Thymus (tissue), 11 donors: Measurements from ENCODE around the gene PDSS2. TPM values are rescaled to one million over a fixed set of nuclear protein-coding genes. Genes with fewer than 3 reads are reported as not detected.
"Not testable (repeated sequence)": the region's sequence is repeated elsewhere in the genome, so short reads cannot be mapped to it uniquely, and the experiment has no call there.

ENCODE experiments used
- DNase-seq, 9 donors: peaks; one replicate each; pipeline ENCODE4 v3.0.0-alpha.2; 2013; ENCODE audit warnings: low spot score in 9 of 9, low read depth in 6 of 9, missing footprints in 1 of 9
- H3K27ac ChIP-seq, 2 donors: one replicate each; pipeline ENCODE4 v1.5.1; 2013; ENCODE audit warnings: control low read depth in 1 of 2, low read depth in 1 of 2, low read length in 1 of 2, mild to moderate bottlenecking in 1 of 2, moderate library complexity in 1 of 2
- H3K27me3 ChIP-seq, 2 donors: one replicate each; pipeline ENCODE4 v1.5.1; 2013; ENCODE audit warnings: low read length in 1 of 2; ENCODE audit not compliant: control insufficient read depth in 2 of 2, insufficient read depth in 1 of 2
- H3K36me3 ChIP-seq, 2 donors: one replicate each; pipeline ENCODE4 v1.5.1; 2013; ENCODE audit warnings: low read length in 1 of 2, mild to moderate bottlenecking in 1 of 2, moderate library complexity in 1 of 2; ENCODE audit not compliant: control insufficient read depth in 2 of 2, insufficient read depth in 2 of 2
- H3K4me1 ChIP-seq, 2 donors: one replicate each; pipeline ENCODE4 v1.5.1; 2013; ENCODE audit warnings: low read length in 2 of 2; ENCODE audit not compliant: control insufficient read depth in 2 of 2, insufficient read depth in 2 of 2
- H3K4me3 ChIP-seq, 2 donors: one replicate each; pipeline ENCODE4 v1.5.1; 2013; ENCODE audit warnings: low read length in 2 of 2, control low read depth in 1 of 2, mild to moderate bottlenecking in 1 of 2
- H3K9me3 ChIP-seq, 2 donors: one replicate each; pipeline ENCODE4 v1.5.1; 2013; ENCODE audit warnings: low read length in 1 of 2, mild to moderate bottlenecking in 1 of 2; ENCODE audit not compliant: control insufficient read depth in 2 of 2, insufficient read depth in 1 of 2
- WGBS: extraction: QIAGEN DNeasy Blood & Tissue Kit; methylation state at CpG from one replicate; pipeline ENCODE4 v1.1.7; 2013; 5-methylcytosine and 5-hydroxymethylcytosine counted together
- polyA plus RNA-seq: library from polyadenylated mRNA; stranded (reverse); fragments of 200-250 nt; gene quantifications from one replicate; pipeline ENCODE4 v1.2.3, GENCODE V29; 2013
- total RNA-seq: library from RNA; stranded (reverse); fragments of 120-200 nt; gene quantifications from one replicate; pipeline ENCODE4 v1.2.4, GENCODE V29; 2013
- donor health status: healthy.

Gene PDSS2
- total and polyA plus RNA-seq, 2 donors = 5.2 to 9.8 TPM

DNA sequence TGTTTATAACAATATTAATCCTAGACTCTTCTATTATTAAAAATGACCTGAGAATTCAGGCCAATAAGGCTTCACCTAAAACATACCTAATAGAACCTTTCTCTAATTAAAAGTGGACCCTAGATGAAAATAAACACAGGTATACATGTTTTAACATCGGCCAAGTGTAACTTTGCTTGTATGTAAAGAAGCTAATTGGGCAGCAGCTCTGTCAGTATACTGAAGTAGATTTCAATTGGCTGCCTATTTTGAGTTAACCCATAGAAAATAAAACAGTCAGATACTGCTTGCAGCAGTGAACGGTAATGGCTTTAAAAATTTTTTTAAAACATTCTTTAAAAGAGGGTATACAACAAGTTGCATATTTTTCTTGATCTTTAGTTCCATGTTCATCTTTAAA is 67.3 kb downstream of the PDSS2 start:
- no peak overlapping the region for H3K27ac ChIP-seq
- H3K27me3 ChIP-seq = no peaks in the 10 kb centered on the region
- no peaks in the 10 kb centered on the region for H3K9me3 ChIP-seq
- 97% methylated on average over 2 of the region's 2 CpGs for WGBS
- H3K4me1 ChIP-seq = no peaks in the 10 kb centered on the region
- no peak overlapping the region for H3K4me3 ChIP-seq
- H3K36me3 ChIP-seq = no peaks in the 10 kb centered on the region
- DNase-seq = no peak

DNA sequence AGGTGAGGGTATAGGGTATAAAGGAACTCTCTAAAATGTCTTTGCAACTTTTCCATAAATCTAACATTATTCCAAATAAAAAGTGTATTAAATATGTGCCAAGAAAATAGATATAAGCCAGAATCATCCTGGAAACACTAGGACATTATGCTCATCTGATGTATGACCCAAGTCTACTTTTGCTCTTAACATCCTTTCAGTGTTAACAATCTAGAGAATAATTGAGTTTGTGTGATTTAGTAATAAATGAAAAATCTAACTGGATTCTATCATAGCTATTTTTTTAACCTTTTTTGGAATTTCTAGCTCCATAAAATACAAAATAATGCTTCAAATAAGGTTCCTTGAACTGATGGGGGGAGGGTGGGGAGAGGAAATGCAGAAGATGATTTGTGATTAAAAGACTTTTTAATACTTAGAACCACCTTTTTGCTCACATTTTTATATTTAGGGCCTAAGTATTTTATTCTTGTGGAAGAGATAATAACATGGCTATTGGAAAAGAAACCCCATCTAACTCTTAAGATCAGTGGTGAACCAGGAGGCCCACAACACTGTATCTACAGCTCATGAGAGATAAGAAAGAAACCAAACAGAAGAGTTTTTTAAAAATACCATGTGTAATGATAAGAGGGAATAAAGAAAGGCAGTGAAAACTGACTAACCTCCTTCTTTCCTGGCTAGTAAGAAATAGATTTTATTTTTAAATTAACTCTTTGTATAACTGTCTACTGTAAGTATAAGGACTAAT is 68.5 kb downstream of the PDSS2 start:
- Histone ChIP-seq H3K4me1 (no peaks in the 10 kb centered on the region), H3K36me3 (no peaks in the 10 kb centered on the region), H3K27me3 (no peaks in the 10 kb centered on the region), H3K9me3 (no peaks in the 10 kb centered on the region), H3K4me3 (no peak overlapping the region), H3K27ac (no peak overlapping the region)
- no peak for DNase-seq

DNA sequence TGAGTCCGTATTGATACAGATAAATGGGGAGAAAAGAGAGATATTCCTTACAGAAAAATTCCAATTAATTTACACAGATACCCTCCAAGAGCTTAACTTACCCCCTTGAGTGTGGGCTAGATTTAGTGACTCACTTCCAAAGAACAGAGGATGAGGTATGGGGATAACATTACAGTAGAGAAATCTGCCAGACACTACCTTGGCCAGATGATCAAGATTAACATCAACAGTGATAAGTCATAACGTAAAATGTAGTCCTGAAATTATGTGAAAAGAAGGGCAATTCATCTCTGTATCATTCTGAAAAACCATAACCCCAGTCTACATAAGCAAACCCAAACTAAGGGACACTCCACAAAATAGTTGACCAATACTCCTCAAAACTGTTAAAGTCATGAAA is 69.3 kb downstream of the PDSS2 start:
- Histone ChIP-seq H3K4me3 (no peak overlapping the region), H3K4me1 (no peaks in the 10 kb centered on the region), H3K36me3 (no peaks in the 10 kb centered on the region), H3K9me3 (no peaks in the 10 kb centered on the region), H3K27me3 (no peaks in the 10 kb centered on the region), H3K27ac (no peak overlapping the region)
- no peak for DNase-seq
- 97% methylated on average over 2 of the region's 2 CpGs for WGBS

DNA sequence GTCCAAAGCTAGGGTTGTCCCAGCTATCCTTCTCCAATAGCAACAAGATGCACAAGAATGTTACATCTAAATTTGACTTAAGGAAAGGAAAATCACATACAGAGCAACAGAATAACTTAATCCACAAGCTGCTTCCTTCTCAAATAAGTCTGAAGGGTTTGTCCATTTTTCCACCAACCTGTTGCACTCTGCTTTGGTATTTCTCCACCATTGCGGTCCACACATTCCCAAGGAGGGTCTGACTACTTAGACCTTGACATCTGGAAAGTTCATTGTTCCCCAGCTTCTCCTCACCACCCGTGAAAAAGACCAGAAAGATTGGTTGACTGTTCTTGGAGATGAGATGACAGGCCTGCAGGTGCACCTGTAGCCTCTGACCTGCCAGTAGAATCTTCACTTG is 72.5 kb downstream of the PDSS2 start:
- H3K27ac ChIP-seq = no peak overlapping the region
- no peaks in the 10 kb centered on the region for H3K36me3 ChIP-seq
- WGBS = 94% methylated on average over 2 of the region's 2 CpGs
- no peaks in the 10 kb centered on the region for H3K4me1 ChIP-seq
- no peaks in the 10 kb centered on the region for H3K27me3 ChIP-seq
- H3K9me3 ChIP-seq = no peaks in the 10 kb centered on the region
- no peak overlapping the region for H3K4me3 ChIP-seq
- DNase-seq = no peak

DNA sequence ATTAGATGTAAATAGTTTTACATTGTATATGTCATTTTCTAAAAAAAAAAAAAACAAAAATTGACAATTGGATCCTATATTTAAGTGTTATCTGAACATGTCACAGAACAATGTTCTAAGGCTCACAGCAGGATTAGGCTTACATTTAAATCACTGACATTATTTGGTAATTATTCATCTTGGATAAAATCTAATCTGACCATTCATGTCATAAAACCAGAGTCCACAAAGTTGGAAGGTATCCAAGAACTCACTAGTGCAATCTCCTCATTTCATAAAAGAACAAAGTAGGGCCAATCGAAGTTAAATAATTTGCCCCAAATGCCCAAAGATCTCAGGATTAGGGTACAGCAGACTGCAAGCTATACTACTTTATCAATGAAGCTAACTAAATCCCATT is 73.0 kb downstream of the PDSS2 start:
- no peaks in the 10 kb centered on the region for H3K36me3 ChIP-seq
- no peak overlapping the region for H3K4me3 ChIP-seq
- no peak for DNase-seq
- H3K27ac ChIP-seq = no peak overlapping the region
- no peaks in the 10 kb centered on the region for H3K9me3 ChIP-seq
- 97% methylated on average over 1 of the region's 1 CpG for WGBS
- no peaks in the 10 kb centered on the region for H3K27me3 ChIP-seq
- H3K4me1 ChIP-seq = no peaks in the 10 kb centered on the region

DNA sequence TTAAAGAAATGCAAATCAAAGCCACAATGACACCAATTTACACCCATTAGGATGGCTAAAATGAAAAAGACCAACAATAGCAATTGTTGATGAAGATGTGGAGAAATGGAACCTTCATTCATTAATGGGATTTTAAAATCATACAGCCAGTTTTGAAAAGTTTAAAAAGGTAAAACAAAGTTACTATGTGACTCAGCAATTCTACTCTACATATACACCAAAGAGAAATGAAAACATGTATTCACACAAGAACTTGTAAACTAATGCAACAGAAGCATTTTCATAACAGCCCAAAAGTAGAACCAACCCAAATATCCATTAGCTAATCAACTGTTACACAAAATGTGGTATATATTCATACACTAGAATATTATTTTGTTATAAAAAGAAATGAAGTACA is 75.7 kb downstream of the PDSS2 start:
- H3K4me3 ChIP-seq = no peak overlapping the region
- H3K9me3 ChIP-seq = no peaks in the 10 kb centered on the region
- H3K4me1 ChIP-seq = no peaks in the 10 kb centered on the region
- DNase-seq = no peak
- no peaks in the 10 kb centered on the region for H3K36me3 ChIP-seq
- no peak overlapping the region for H3K27ac ChIP-seq
- H3K27me3 ChIP-seq = no peaks in the 10 kb centered on the region

DNA sequence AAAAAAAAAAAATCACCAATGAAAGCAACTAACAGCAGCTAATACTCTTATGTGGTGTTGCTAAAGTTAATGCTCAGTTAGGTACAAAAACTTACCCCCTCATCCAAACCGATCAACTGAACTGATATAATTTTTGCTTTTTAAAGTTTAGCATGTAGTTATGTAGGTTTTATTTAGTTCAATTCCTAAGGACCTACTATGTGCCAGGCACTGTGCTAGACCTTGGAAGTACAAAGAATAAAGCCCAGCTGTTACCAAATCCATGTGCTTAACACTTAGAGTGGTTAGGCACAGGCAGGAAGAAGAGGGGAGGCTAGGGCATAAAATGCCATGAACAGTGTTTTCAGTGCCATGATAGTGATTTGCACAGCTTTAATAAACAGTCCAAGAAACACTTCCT is 85.1 kb downstream of the PDSS2 start:
- Histone ChIP-seq H3K27me3 (no peaks in the 10 kb centered on the region), H3K27ac (no peak overlapping the region), H3K9me3 (no peaks in the 10 kb centered on the region), H3K4me1 (no peaks in the 10 kb centered on the region), H3K4me3 (no peak overlapping the region), H3K36me3 (no peaks in the 10 kb centered on the region)
- 99% methylated on average over 1 of the region's 1 CpG for WGBS
- DNase-seq = no peak

DNA sequence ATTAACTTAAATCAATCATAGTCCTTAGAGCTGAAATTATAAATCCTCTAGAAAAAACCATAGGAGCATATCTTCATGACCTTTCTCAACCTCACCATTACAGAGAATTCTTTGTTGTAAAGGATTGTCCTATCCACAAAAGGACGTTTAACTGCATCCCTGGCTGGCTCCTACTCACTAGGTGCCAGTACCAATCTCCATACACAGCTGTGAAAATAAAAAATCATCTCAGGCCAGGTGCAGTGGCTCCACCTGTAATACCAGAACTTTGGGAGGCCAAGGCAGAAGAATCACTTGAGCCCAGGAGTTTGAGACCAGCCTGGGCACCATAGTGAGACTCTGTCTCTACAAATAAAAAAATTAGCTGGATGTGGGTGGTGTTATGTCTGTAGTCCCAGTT is 89.9 kb downstream of the PDSS2 start:
- no peaks in the 10 kb centered on the region for H3K36me3 ChIP-seq
- no peak overlapping the region for H3K27ac ChIP-seq
- no peak for DNase-seq
- no peaks in the 10 kb centered on the region for H3K27me3 ChIP-seq
- H3K4me3 ChIP-seq = no peak overlapping the region
- no peaks in the 10 kb centered on the region for H3K4me1 ChIP-seq
- H3K9me3 ChIP-seq = no peaks in the 10 kb centered on the region
- WGBS = 97% methylated on average over 1 of the region's 1 CpG

DNA sequence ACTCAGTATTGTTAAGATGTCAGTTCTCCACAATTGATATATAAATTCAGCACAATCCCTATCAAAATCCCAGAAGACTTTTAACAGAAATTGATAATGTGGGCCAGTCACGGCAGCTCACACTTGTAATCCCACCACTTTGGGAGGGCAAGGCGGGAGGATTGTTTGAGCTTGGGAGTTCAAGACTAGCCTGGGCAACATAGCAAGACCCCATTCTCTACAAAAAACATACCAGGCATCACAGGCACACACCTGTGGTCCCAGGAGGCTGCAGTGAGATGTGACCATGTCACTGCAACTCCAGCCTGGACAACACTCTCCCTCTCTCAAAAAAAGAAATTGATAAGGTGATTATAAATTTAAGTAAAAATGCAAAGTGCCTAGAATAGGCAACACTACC is 90.9 kb downstream of the PDSS2 start:
- no peaks in the 10 kb centered on the region for H3K4me1 ChIP-seq
- H3K27ac ChIP-seq = no peak overlapping the region
- DNase-seq = no peak
- H3K9me3 ChIP-seq = no peaks in the 10 kb centered on the region
- 100% methylated on average over 2 of the region's 2 CpGs for WGBS
- no peaks in the 10 kb centered on the region for H3K27me3 ChIP-seq
- H3K36me3 ChIP-seq = peaks cover 0 to 2% of the 10 kb centered on the region in 2 donors
- no peak overlapping the region for H3K4me3 ChIP-seq

DNA sequence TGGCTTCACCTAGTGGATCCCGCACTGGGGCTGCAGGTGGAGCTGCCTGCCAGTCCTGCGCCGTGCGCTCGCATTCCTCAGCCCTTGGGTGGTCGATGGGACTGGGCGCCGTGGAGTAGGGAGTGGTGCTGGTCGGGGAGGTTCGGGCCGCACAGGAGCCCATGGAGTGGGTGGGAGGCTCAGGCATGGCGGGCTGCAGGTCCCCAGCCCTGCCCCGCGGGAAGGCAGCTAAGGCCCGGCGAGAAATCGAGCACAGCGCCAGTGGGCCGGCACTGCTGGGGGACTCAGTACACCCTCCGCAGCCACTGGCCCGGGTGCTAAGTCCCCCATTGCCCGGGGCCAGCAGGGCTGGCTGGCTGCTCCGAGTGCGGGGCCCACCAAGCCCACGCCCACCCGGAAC is 95.2 kb downstream of the PDSS2 start:
- not testable (repeated sequence) for H3K4me1 ChIP-seq, DNase-seq, H3K9me3 ChIP-seq, H3K4me3 ChIP-seq, H3K27ac ChIP-seq, H3K36me3 ChIP-seq, H3K27me3 ChIP-seq
- 97% methylated on average over 24 of the region's 26 CpGs for WGBS
